ENCODE measurements around the gene SENP5. TPM values are rescaled to one million over a fixed set of nuclear protein-coding genes. Genes with fewer than 3 reads are reported as not detected.

The SENP5 gene
- total and polyA plus RNA-seq, 9 of the 15 experiments (the other 6 are each of a cell fraction or from before 2014, with no cell fraction given) = 18.3 to 59.7 (median 35.8) TPM

- peak; percentile 99 for TF ChIP-seq ARID4B (CRISPR knock-in tag; IDR thresholded peaks at IDR 0.05)
- TF ChIP-seq PCBP1 (IDR thresholded peaks at IDR 0.05; ENCODE audit: low read depth, low read length, poor library complexity, severe bottlenecking) = peak; percentile 92
- TF ChIP-seq ELF4 (CRISPR knock-in tag; IDR thresholded peaks at IDR 0.05) = peak; percentile 97
- no peak for TF ChIP-seq ZC3H11A (IDR thresholded peaks at IDR 0.05; ENCODE audit: low read depth, low read length)
- peak; percentile 99 for TF ChIP-seq RBFOX2 (IDR thresholded peaks at IDR 0.05; ENCODE audit: low read depth, low read length)
- TF ChIP-seq BHLHE40 (IDR thresholded peaks at IDR 0.05; ENCODE audit: low read length) = peak; percentile 95
- peak; percentile 27; the same call in 1 of the 2 replicates for TF ChIP-seq RFX5 (IDR thresholded peaks at IDR 0.05; ENCODE audit: low read depth, low read length)
- no peak for TF ChIP-seq GATAD2A (IDR thresholded peaks at IDR 0.05)
- TF ChIP-seq NFYB (IDR thresholded peaks at IDR 0.05; ENCODE audit: extremely low read depth, insufficient read length) = peak; percentile 74
- TF ChIP-seq CREB3L1 (IDR thresholded peaks at IDR 0.05; ENCODE audit: borderline replicate concordance, low read depth) = peak; percentile 98
- TF ChIP-seq TCF15 (CRISPR knock-in tag; IDR thresholded peaks at IDR 0.05) = no peak
- no peak for TF ChIP-seq ZNF583 (CRISPR knock-in tag; IDR thresholded peaks at IDR 0.05)
- TF ChIP-seq ZBTB8A (IDR thresholded peaks at IDR 0.05; ENCODE audit: partially characterized antibody) = no peak
- peak; percentile 97 for TF ChIP-seq SIN3B (IDR thresholded peaks at IDR 0.05; ENCODE audit: low read depth)
- no peak for TF ChIP-seq ZNF668 (CRISPR knock-in tag; IDR thresholded peaks at IDR 0.05)
- TF ChIP-seq MLLT1 (IDR thresholded peaks at IDR 0.05) = peak; percentile 44 to 86; a peak in 3 of 4 replicates
- TF ChIP-seq ZNF740 (CRISPR knock-in tag; IDR thresholded peaks at IDR 0.05) = peak; percentile 61; the same call in 1 of the 2 replicates
- TF ChIP-seq ZNF740 (tag; IDR thresholded peaks at IDR 0.05) = no peak
Observed at GRCh38 chr3:196942226-196942914, 74.7 kb downstream of the SENP5 start, which contains the start of gene NCBP2 (continued).

Data from K562 (cell line).